ENCODE data around the gene PHACTR1.
"Not testable (repeated sequence)": the region's sequence is repeated elsewhere in the genome, so short reads cannot be mapped to it uniquely, and the experiment has no call there.

The PHACTR1 gene

GRCh38 chr6:12749531-12750379 is 33.2 kb downstream of the PHACTR1 start:
- no peak for DNase-seq (ENCODE audit: low read depth)

DNA sequence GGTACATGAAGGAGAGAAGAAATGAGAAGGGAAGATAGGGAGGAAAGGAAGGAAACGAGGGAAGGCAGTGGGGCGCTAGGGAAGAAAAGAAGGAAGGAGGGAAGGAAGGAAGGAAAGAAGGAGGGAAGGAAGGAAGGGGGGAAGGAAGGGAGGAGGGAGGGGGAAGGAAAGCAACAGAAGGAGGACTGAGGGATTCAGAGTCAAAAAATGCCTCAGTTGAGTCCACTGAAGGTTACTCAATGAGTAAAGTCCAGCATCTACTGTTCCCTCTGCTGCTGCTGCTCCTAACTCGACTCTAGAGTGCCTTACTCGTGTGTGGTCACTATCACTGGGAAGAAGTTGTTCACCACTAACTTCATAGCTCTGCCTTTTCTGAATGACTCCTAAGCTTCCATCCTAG is 33.8 kb downstream of the PHACTR1 start:
- no peak for DNase-seq (ENCODE audit: low read depth)

DNA sequence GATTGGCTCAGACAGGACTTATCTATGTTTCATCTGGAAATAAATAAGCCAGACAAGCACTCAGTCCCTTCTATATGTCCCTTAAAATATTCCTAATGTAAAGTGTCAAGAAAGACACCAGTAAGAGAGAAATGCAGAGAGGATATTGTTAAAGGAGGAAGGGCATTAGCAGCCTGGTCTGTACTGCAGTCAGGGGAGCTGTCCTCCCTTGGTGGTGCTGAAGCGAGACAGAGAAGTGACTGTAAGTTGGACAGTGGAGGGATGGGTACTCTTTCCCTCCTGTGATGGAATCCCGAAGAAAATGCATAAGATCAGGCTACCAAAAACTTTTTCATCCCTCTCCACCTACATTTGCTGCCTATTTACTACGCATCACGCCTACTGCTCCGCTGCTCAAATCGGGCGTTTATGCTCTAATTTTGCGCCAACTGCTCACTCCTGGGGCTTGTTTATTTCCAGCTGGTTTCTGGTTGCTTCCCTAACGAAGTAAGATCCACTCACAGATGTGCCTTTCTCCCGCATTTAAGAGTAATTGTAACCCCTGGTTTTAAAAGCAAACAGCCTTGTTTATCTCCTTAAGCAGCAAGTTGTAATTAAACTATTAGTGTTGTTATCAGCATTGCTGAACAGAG is 35.2 kb downstream of the PHACTR1 start:
- DNase-seq (ENCODE audit: low read depth): peak; percentile 18

DNA sequence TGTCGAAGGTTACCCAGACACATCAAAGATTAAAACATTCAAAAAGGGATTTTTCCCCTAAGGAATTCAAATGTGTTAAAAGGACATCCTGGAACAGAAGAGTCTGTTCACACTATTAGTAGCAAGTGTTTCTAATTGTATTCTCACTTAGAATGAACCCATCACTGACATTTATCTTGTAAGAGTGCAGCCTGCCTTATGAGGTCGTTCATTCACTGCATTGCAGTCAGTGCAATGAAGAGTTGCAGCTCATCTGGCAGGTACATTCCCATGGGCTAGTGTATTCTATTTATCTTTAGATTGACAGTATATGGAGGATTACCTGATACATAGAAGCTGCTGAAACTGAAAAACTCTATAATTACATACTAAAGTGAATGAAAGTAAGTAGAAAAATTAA is 36.5 kb downstream of the PHACTR1 start:
- DNase-seq (ENCODE audit: low read depth): no peak

DNA sequence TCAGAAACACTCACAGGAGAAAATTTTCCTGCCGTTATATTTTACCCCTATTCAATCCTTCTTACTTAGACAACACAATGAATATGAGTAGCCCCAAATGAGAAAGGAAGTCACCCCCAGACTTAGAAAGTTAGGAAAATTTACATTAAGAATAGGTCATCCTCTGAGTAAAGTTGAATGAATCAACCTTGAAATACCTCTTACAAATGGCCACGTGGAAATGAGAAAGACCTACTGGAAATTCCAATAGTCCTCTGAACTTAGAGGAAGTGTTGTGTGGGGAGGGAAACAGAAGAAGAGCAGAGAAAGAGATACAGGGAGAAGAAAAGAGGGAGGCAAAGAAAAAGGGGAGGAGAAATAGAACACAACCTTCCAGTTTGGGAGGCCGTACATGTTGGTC is 43.7 kb downstream of the PHACTR1 start:
- no peak for DNase-seq (ENCODE audit: low read depth)

DNA sequence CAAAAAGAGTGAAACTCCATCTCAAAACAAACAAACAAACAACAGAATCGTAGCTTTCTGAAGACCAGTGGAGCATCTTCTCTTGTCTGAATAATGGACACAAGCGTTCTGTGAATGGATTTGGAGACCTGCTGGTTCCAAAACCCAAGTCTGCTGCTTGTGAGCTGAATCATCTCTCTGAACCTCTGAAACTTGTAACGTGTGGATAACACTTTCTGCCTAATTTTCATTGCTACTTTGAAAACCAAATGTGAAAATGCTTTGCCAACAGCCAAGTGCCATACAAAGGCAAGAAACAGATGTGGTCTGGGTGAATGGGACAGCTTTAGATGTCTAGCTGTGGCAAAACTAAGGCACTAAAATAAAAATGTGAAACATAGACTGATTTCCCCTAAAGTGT is 44.3 kb downstream of the PHACTR1 start:
- DNase-seq (ENCODE audit: low read depth): no peak

GRCh38 chr6:12761376-12762115 is 45.0 kb downstream of the PHACTR1 start:
- peak; percentile 17 for DNase-seq (ENCODE audit: low read depth)

- not testable (repeated sequence) for DNase-seq (ENCODE audit: low read depth)
These were observed 46.3 kb downstream of the PHACTR1 start for GRCh38 chr6:12762731-12763434.

DNA sequence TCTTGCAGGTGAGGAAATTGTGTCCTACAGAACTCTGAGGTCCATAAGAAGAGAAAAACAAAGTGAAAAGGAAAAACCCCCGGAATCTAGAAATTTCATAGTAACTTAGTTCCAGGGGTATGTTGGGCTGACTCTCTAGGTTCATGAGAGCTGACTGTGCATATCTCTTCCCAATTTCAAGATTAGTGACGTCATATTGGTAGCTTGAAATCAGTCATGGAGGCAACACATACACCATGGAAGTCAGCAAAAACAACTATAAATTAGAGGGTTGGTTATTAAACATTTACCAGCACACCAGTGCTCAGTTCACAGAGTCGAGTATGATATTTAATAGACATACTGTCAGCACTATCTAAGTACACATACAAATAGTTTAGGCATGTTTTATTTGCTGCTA is 49.8 kb downstream of the PHACTR1 start:
- DNase-seq (ENCODE audit: low read depth): no peak

GRCh38 chr6:12767016-12767415 is 50.4 kb downstream of the PHACTR1 start:
- DNase-seq (ENCODE audit: low read depth): no peak

DNA sequence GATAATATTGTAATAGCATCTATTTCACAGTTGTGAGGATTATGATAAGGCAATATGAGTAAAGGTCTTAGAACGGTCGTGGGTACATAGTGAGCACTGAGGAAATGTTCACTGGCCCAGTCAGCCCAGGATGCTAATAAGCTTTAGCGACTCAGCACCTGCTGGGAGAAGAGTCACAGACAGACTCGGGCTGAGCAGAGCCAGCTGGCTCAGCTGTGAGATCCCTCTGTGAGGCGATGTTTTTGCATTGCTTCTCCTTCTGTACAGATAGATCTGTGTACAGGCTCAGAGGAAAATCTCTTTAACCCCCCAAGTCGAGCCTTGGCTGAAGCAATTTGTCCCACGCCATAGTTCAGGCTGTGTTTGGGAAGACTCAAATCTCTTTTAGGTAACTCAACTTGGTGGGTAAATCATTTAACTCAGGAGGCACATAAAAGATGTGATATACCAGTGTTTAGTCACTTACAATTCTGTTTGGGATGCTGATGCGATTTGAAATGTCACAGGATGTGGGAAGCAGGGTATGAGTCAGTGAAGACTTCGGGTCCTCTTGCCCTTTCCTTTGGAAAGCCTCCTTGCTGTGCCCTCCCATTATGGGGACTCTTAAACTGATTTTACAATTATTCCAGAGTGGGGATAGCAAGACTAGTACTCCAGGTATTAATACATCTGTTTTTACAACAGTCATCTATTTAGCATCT is 53.1 kb downstream of the PHACTR1 start:
- no peak for DNase-seq (ENCODE audit: low read depth)

DNA sequence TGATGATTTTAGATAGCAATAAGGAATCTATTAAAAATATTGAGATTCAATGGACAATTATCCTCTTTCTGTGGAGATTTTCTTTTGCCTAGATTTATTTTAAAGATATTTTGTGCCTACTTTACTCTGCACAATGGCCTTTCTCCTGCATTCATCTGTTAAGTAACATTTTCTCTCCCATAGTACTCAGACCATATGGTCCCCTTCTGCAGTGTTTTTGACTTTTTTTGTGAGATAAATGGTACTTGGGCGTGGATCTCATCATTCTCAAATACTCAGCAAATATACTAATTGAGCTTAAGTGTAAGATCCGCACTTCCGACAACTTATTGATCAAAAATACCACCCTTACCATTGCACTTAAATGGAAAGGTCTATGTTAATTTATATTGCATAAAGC is 55.8 kb downstream of the PHACTR1 start:
- no peak for DNase-seq (ENCODE audit: low read depth)

DNA sequence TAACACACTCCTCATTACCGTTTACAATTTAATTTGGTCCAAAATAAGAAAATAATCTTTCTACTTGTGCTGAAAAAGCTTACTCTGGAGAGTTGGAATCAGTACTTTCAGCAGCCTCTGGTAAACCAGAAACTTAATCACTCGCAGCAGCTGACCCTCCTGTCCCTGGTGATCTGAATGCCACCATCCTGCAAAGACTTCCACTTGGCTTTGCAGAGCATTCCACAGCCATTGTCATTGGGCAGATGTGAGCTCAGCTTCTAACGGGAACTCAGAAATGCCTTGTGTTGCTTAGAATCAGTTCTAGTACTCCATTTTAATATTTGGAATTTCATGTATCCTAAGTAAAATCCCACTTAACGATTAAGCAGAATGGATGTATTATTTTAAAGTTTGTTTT is 59.7 kb downstream of the PHACTR1 start:
- no peak for DNase-seq (ENCODE audit: low read depth)

DNA sequence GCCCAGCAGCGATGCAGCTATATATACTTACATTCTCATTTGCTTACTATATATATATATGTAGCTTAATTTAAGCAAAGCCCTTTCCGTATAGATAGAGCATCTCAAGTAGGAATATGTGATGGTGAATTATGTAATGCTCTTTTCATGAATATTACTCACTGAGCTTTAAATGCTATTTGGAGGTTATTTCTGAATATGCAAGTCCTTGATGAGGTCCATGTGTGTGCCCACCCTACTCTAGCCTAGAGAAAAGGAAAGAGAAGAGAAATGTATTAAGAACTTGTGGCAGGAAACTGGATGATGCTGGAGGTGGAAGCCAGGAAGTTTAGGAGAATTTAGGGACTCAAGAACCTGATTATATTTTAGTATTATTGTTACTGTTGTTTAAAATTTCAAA is 63.2 kb downstream of the PHACTR1 start:
- DNase-seq (ENCODE audit: low read depth): no peak

- no peak for DNase-seq (ENCODE audit: low read depth)
These were observed 65.6 kb downstream of the PHACTR1 start for GRCh38 chr6:12782136-12782535.

DNA sequence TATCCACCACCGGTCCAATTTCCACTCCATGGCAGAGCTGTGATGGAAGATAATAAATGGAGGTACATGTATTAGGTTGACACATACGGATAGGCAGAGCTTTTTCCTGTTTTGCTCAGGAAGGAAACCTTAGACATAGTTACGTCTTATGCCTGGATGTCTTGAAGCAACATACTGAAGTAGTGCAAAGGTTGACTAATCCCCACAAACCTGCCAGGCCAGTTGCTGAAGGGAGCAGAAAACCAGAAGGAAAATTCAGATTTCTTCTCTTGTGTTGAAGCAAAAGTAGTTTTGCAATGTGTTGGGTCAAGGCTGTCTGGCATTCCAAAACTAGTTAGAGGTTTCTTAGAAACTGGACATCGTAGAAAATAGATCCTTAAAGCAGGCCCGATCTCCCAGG is 68.7 kb downstream of the PHACTR1 start:
- no peak for DNase-seq (ENCODE audit: low read depth)

GRCh38 chr6:12785921-12786320 is 69.4 kb downstream of the PHACTR1 start:
- DNase-seq (ENCODE audit: low read depth): no peak

DNA sequence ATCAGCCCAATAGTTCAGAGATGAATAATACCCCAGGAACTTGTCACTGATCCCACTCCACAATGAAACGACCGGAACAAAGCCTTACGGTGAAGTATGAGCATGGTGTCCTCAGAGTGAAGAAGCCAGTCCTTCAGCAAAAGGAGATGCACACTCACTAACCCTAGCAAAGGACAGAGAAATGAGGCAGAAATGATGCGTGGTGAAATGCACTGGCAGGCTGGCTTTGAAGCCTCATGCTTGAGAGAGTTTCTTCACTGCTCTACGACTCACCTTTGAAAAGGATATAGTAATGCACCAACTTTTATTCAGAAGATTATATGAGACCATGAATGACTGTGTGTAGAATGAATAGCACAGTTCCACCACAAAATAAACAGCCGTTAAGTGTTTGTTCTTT is 74.8 kb downstream of the PHACTR1 start:
- no peak for DNase-seq (ENCODE audit: low read depth)

- DNase-seq (ENCODE audit: low read depth): no peak
These were observed 81.8 kb downstream of the PHACTR1 start for GRCh38 chr6:12798326-12798725.

DNA sequence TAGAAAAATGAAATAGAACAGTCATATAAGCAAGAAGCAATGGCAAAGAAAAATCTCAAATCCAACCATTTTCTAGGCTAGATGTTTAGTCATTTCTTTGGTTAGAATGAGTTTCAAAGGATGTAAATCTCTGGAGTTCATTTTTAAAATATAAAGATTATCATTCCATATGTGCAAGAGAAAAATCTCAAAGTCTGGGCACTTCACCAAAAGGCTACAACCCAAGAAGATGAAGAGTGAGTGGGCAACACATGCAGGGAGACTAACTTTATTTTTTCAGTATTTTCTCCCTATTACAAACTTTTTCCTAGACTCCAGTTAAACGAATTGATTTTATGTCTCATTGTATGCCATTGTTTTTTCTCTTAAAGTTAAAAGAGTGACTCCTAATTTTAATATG is 83.6 kb downstream of the PHACTR1 start:
- no peak for DNase-seq (ENCODE audit: low read depth)

DNA sequence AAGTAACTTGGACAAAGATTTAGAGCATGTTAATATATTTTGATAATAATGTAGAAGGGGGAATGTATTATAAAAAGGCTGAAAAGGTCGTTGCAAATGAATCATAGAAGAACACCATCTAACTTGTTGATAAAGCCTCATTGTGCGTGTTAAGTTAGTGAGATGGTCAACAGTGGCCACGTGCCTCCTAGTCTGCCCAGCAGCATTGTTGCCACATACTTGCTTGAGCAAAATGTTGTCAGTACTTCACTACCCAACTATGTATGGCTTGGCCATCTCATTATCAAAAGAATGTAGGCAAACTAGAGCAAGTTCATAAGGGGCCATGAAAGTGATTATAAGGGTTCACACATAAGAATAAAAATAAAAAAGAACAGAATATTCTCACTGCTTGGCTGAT is 84.6 kb downstream of the PHACTR1 start:
- no peak for DNase-seq (ENCODE audit: low read depth)

DNA sequence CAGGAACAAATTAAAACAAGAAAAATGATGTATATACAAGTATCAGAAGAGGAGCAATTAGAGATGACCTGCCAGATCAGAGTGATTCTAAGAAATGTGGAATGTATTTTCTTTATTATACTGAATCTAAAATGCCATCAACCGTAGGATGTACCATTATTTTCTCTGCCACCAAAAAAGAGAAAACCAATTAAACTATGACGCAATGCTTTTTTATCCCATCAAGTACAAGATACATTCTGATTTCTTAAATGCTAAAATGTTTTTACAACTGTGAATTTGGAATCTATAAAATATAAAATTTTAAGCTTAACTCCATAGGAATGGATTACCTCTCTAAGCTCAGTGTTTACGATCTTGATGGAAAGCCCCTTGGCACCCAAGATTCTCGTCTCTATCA is 85.9 kb downstream of the PHACTR1 start:
- no peak for DNase-seq (ENCODE audit: low read depth)
